CD4-positive, alpha-beta T cell (primary cell): ENCODE data around the gene WDFY2. TPM values are rescaled to one million over a fixed set of nuclear protein-coding genes. Genes with fewer than 3 reads are reported as not detected.

ENCODE experiments used
- ATAC-seq: fragments of 200-7000 bp; cut with Tn5 transposase; one replicate; pipeline ENCODE4 v1.10.0; 2022; ENCODE audit warnings: mild to moderate bottlenecking; ENCODE audit not compliant: poor library complexity
- CTCF ChIA-PET: fragments of 350-600 bp; sonication (Branson Sonifier 250); formaldehyde crosslinking; loops from one replicate; lab custom pipeline; 2021; ENCODE audit warnings: antibody characterized with exemption, inconsistent platforms; lab: Charles Lee
- POLR2A ChIA-PET: fragments of 350-600 bp; sonication (Branson Sonifier 250); formaldehyde crosslinking; loops from one replicate; lab custom pipeline; 2021; ENCODE audit warnings: antibody characterized with exemption, inconsistent platforms; lab: Charles Lee
- DNase-seq, 14 experiments: peaks; one replicate each; pipeline ENCODE4 v3.0.0-alpha.2; 2013 to 2020; ENCODE audit warnings: mixed read lengths in 2 of 14
- H3K27ac ChIP-seq, 2 donors: one replicate each; pipeline versions ENCODE4 v1.5.1 to v1.7.0; 2013; ENCODE audit warnings: low read length in 2 of 2, low read depth in 1 of 2, mild to moderate bottlenecking in 1 of 2
- H3K27me3 ChIP-seq, 2 experiments: 1 replicate in 1 of 2; 2 replicates in 1 of 2; pipeline versions ENCODE4 v1.6.1 to v1.7.0; 2013; ENCODE audit warnings: low read length in 2 of 2, control low read depth in 1 of 2, mild to moderate bottlenecking in 1 of 2, moderate library complexity in 1 of 2; ENCODE audit not compliant: insufficient read depth in 2 of 2, control insufficient read depth in 1 of 2
- H3K36me3 ChIP-seq: one replicate; pipeline ENCODE4 v1.6.1; 2013; ENCODE audit warnings: low read length, control low read depth; ENCODE audit not compliant: insufficient read depth
- H3K4me1 ChIP-seq: one replicate; pipeline ENCODE4 v1.6.1; 2013; ENCODE audit warnings: low read length, control low read depth; ENCODE audit not compliant: insufficient read depth
- H3K4me3 ChIP-seq: one replicate; pipeline ENCODE4 v1.5.1; 2013; ENCODE audit warnings: mild to moderate bottlenecking, low read length, moderate library complexity
- H3K9me3 ChIP-seq, 2 experiments: 1 replicate in 1 of 2; 2 replicates in 1 of 2; pipeline versions ENCODE4 v1.6.1 to v1.7.0; 2013; ENCODE audit warnings: low read length in 2 of 2, mild to moderate bottlenecking in 2 of 2, control low read depth in 1 of 2, moderate library complexity in 1 of 2; ENCODE audit not compliant: control insufficient read depth in 1 of 2, insufficient read depth in 1 of 2
- H3K27ac Mint-ChIP-seq: one replicate; pipeline ENCODE4 v1.8.0; 2020; ENCODE audit warnings: mixed read lengths
- H3K27me3 Mint-ChIP-seq: one replicate; pipeline ENCODE4 v1.8.0; 2021; ENCODE audit warnings: mixed read lengths
- H3K36me3 Mint-ChIP-seq: one replicate; pipeline ENCODE4 v1.8.0; 2021; ENCODE audit warnings: low read depth, mixed read lengths
- H3K4me1 Mint-ChIP-seq: one replicate; pipeline ENCODE4 v1.8.0; 2021; ENCODE audit warnings: low read depth, mixed read lengths
- H3K4me3 Mint-ChIP-seq: one replicate; pipeline ENCODE4 v1.8.0; 2020; ENCODE audit warnings: mild to moderate bottlenecking, mixed read lengths
- H3K9me3 Mint-ChIP-seq: one replicate; pipeline ENCODE4 v1.8.0; 2020; ENCODE audit warnings: mixed read lengths
- intact Hi-C, 2 experiments: fragments of 100-400 bp; cut with DNase I in 1 of 2; cut with micrococcal nuclease in 1 of 2; formaldehyde crosslinking; loops; one replicate each; pipeline versions ENCODE4 v1.15.1 to v1.9.0; 2023 to 2025; cut with DNase I, micrococcal nuclease
- total RNA-seq, 174 experiments: library from RNA in 2 of 174; stranded (reverse) in 2 of 174; gene quantifications; one replicate each; pipeline ENCODE4 v1.2.3 and lab custom pipeline; 2021 to 2026
- TF ChIP-seq, protein P1 (sequence below): fragments of 200-600 bp; IDR thresholded peaks from one replicate; pipeline ENCODE4 v1.8.0; 2022; ENCODE audit warnings: antibody characterized with exemption, mild to moderate bottlenecking

WDFY2 gene
- total RNA-seq, 2 experiments from 2014 or later = 21.4 to 21.9 TPM

DNA sequence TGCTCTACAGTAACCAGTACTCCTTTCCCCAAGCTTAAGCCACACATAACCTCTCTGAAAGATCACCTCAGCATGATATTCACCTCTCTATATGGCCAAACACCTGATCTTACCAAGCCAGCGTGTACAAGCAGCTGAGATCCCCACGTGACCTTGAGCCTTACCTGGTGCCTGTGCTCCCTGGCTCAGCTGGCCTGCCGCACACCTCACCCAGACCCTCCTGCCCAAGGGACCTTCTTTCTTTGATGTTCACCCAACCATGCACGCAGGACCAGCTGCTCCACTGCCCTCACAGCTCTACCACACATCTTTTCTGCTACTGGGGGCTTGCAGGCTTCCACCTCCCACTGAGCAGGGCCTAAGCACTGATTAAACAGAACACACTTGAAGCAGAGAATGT, 210.7 kb downstream of the WDFY2 start:
- Mint-ChIP-seq H3K27ac (no peak overlapping the region), H3K27me3 (no peaks in the 10 kb centered on the region), H3K9me3 (no peaks in the 10 kb centered on the region), H3K36me3 (peaks cover 54% of the 10 kb centered on the region), H3K4me1 (peaks cover 10% of the 10 kb centered on the region), H3K4me3 (no peak overlapping the region)
- TF ChIP-seq, protein P1, sequence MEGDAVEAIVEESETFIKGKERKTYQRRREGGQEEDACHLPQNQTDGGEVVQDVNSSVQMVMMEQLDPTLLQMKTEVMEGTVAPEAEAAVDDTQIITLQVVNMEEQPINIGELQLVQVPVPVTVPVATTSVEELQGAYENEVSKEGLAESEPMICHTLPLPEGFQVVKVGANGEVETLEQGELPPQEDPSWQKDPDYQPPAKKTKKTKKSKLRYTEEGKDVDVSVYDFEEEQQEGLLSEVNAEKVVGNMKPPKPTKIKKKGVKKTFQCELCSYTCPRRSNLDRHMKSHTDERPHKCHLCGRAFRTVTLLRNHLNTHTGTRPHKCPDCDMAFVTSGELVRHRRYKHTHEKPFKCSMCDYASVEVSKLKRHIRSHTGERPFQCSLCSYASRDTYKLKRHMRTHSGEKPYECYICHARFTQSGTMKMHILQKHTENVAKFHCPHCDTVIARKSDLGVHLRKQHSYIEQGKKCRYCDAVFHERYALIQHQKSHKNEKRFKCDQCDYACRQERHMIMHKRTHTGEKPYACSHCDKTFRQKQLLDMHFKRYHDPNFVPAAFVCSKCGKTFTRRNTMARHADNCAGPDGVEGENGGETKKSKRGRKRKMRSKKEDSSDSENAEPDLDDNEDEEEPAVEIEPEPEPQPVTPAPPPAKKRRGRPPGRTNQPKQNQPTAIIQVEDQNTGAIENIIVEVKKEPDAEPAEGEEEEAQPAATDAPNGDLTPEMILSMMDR = no peak
- Histone ChIP-seq H3K27ac (no peak overlapping the region), H3K4me3 (no peak overlapping the region), H3K4me1 (peaks cover 9% of the 10 kb centered on the region), H3K36me3 (peaks cover 33% of the 10 kb centered on the region), H3K27me3 (no peaks in the 10 kb centered on the region), H3K9me3 (no peaks in the 10 kb centered on the region)
- ATAC-seq = no peak
- intact Hi-C loops = loop anchor here in 1 of 2 experiments (5.0 to 10.0 kb wide), 2 partner anchors 510 to 668 kb away; no protein-coding TSS in a partner anchor
- no peak for DNase-seq
- ChIA-PET POLR2A (interaction anchor here (1.0 kb wide), 1 partner anchor 342 kb away, joined by 4 read pairs; the partner anchor contains the start of gene INTS6), CTCF (no interaction called here)

DNA sequence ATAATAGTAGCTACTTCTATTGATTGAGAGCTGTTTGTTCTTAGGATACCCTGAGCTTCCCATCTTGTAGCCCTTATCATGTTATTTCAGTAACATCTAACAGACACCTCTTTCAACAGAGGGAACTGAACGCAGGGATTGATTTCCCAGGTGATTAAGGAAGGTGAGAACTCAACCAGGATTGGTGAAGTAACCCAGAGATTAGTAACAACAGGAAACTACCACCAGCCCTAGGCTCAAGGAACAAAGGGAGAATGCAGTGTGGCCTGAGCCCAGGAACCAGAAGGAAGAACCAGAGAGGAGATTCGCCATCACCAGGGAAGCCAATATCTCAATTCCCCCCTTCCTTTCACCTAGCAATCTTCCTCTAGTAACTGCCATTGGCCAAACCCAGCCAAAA, 211.2 kb downstream of the WDFY2 start:
- H3K4me3 Mint-ChIP-seq = no peak overlapping the region
- no peaks in the 10 kb centered on the region for H3K27me3 ChIP-seq
- peaks cover 10% of the 10 kb centered on the region for H3K4me1 Mint-ChIP-seq
- ChIA-PET POLR2A (interaction anchor here (1.0 to 1.4 kb wide), 2 partner anchors 210 to 342 kb away, joined by 4 read pairs; partner anchors contain the start of gene INTS6), CTCF (no interaction called here)
- no peak for DNase-seq
- H3K36me3 ChIP-seq = peaks cover 33% of the 10 kb centered on the region
- no peaks in the 10 kb centered on the region for H3K9me3 ChIP-seq
- ATAC-seq = no peak
- no peak overlapping the region for H3K27ac ChIP-seq
- H3K4me1 ChIP-seq = peaks cover 11% of the 10 kb centered on the region
- no peaks in the 10 kb centered on the region for H3K9me3 Mint-ChIP-seq
- TF ChIP-seq, protein P1 = no peak
- intact Hi-C loops = loop anchor here in 1 of 2 experiments (5.0 to 10.0 kb wide), 2 partner anchors 511 to 668 kb away; no protein-coding TSS in a partner anchor
- H3K27ac Mint-ChIP-seq = no peak overlapping the region
- peaks cover 52% of the 10 kb centered on the region for H3K36me3 Mint-ChIP-seq
- no peaks in the 10 kb centered on the region for H3K27me3 Mint-ChIP-seq
- no peak overlapping the region for H3K4me3 ChIP-seq

- POLR2A ChIA-PET = interaction anchor here (0.6 to 7.4 kb wide), 6 partner anchors 24 to 1799 kb away, joined by 3 to 135 read pairs (median 6); partner anchors contain the start of gene INTS6
- DNase-seq = no peak
- intact Hi-C loops = loop anchor here (2.0 to 10.0 kb wide), 3 partner anchors 352 to 669 kb away; no protein-coding TSS in a partner anchor
- Mint-ChIP-seq H3K27me3 (no peaks in the 10 kb centered on the region), H3K9me3 (no peaks in the 10 kb centered on the region), H3K4me3 (no peak overlapping the region), H3K4me1 (peaks cover 13% of the 10 kb centered on the region), H3K27ac (peak overlapping the region; percentile 49), H3K36me3 (peaks cover 46% of the 10 kb centered on the region)
- peaks cover 20% of the 10 kb centered on the region for H3K4me1 ChIP-seq
- CTCF ChIA-PET = interaction anchor here (1.5 to 1.6 kb wide), 2 partner anchors 25 to 210 kb away, joined by 5 to 6 read pairs; no protein-coding TSS in a partner anchor
- H3K36me3 ChIP-seq = peaks cover 32% of the 10 kb centered on the region
- H3K27ac ChIP-seq = no peak overlapping the region
- no peaks in the 10 kb centered on the region for H3K9me3 ChIP-seq
- no peak overlapping the region for H3K4me3 ChIP-seq
- no peaks in the 10 kb centered on the region for H3K27me3 ChIP-seq
- TF ChIP-seq, protein P1 = no peak
- ATAC-seq = no peak
These were observed 212.3 kb downstream of the WDFY2 start for GRCh38 chr13:51796546-51796945.
